ENCODE data around the gene POLR3A. TPM values are rescaled to one million over a fixed set of nuclear protein-coding genes. Genes with fewer than 3 reads are reported as not detected.

Gene POLR3A
- total RNA-seq, 2 experiments from 2014 or later, result 6.7 to 6.9 TPM

DNA sequence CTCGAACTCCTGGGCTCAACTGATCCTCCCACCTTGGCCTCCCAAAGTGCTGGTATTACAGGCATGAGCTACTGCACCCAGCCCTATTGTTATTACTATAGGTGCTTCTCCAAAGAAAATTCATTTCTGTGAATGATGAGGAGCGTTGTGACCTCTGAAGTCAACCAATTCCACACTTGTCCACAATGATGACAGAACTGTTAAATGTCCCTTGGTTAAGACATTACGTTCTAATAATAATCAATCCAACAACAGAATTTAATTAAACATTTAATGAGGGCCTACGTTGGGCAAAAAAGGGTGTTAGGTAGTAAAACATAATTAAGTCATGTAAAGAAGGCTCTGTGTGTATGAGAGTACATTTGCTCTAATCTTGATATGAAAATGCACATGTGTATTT lies 18.2 kb downstream of the POLR3A start:
- Histone ChIP-seq H3K4me3 (ENCODE audit: low read length) (no peak overlapping the region), H3K4me1 (ENCODE audit: insufficient read depth, low read length) (no peaks in the 10 kb centered on the region), H3K36me3 (ENCODE audit: insufficient read depth, low read length) (peaks cover 92% of the 10 kb centered on the region), H3K27me3 (ENCODE audit: control insufficient read depth in 1 of 2, insufficient read depth in 2 of 2, low read length in 2 of 2) (no peaks in the 10 kb centered on the region), H3K9me3 (ENCODE audit: control insufficient read depth in 1 of 2, insufficient read depth in 1 of 2, low read length in 2 of 2) (no peaks in the 10 kb centered on the region), H3K27ac (ENCODE audit: low read depth in 1 of 2, low read length in 2 of 2) (no peak overlapping the region)
- CTCF ChIA-PET, result no interaction called here
- H3K36me3 Mint-ChIP-seq (ENCODE audit: low read depth), result peaks cover 91% of the 10 kb centered on the region
- DNase-seq (no peak), ATAC-seq (ENCODE audit: poor library complexity) (no peak)
- TF ChIP-seq, protein P1, sequence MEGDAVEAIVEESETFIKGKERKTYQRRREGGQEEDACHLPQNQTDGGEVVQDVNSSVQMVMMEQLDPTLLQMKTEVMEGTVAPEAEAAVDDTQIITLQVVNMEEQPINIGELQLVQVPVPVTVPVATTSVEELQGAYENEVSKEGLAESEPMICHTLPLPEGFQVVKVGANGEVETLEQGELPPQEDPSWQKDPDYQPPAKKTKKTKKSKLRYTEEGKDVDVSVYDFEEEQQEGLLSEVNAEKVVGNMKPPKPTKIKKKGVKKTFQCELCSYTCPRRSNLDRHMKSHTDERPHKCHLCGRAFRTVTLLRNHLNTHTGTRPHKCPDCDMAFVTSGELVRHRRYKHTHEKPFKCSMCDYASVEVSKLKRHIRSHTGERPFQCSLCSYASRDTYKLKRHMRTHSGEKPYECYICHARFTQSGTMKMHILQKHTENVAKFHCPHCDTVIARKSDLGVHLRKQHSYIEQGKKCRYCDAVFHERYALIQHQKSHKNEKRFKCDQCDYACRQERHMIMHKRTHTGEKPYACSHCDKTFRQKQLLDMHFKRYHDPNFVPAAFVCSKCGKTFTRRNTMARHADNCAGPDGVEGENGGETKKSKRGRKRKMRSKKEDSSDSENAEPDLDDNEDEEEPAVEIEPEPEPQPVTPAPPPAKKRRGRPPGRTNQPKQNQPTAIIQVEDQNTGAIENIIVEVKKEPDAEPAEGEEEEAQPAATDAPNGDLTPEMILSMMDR (IDR thresholded peaks at IDR 0.05), result no peak
- no peaks in the 10 kb centered on the region for H3K27me3 Mint-ChIP-seq
- H3K9me3 Mint-ChIP-seq, result no peaks in the 10 kb centered on the region
- no peaks in the 10 kb centered on the region for H3K4me1 Mint-ChIP-seq (ENCODE audit: low read depth)
- intact Hi-C loops (cut with DNase I, micrococcal nuclease), result no loop called here
- H3K27ac Mint-ChIP-seq, result no peak overlapping the region
- POLR2A ChIA-PET, result no interaction called here
- H3K4me3 Mint-ChIP-seq, result no peak overlapping the region

DNA sequence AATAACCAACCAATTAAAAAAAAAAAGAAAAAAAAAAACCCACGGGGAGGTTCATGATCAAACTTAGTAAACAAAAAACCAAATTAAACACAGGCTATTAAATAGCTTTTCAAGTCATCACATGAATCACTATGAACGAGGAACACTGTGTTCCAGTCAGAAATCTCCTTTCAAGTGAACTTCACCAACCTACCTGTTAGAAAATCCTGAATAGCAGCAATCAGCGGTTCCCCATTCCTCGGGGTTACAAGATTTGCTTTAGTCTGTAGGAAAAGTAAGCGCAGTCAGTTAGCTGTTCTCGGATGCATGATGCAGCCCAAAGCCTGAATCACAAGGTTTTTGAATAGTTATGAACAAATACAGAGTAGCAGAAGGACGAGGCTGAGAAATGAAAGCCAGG lies 19.0 kb downstream of the POLR3A start:
- no peak overlapping the region for H3K27ac Mint-ChIP-seq
- H3K27me3 ChIP-seq (ENCODE audit: control insufficient read depth in 1 of 2, insufficient read depth in 2 of 2, low read length in 2 of 2), result no peaks in the 10 kb centered on the region
- H3K9me3 Mint-ChIP-seq, result no peaks in the 10 kb centered on the region
- no peaks in the 10 kb centered on the region for H3K4me1 Mint-ChIP-seq (ENCODE audit: low read depth)
- H3K9me3 ChIP-seq (ENCODE audit: control insufficient read depth in 1 of 2, insufficient read depth in 1 of 2, low read length in 2 of 2), result no peaks in the 10 kb centered on the region
- peaks cover 93% of the 10 kb centered on the region for H3K36me3 Mint-ChIP-seq (ENCODE audit: low read depth)
- no peak for DNase-seq
- H3K27ac ChIP-seq (ENCODE audit: low read depth in 1 of 2, low read length in 2 of 2), result no peak overlapping the region
- TF ChIP-seq, protein P1 (IDR thresholded peaks at IDR 0.05), result no peak
- H3K36me3 ChIP-seq (ENCODE audit: insufficient read depth, low read length), result peaks cover 90% of the 10 kb centered on the region
- intact Hi-C loops (cut with DNase I, micrococcal nuclease), result no loop called here
- no peaks in the 10 kb centered on the region for H3K4me1 ChIP-seq (ENCODE audit: insufficient read depth, low read length)
- H3K27me3 Mint-ChIP-seq, result no peaks in the 10 kb centered on the region
- H3K4me3 Mint-ChIP-seq, result no peak overlapping the region
- H3K4me3 ChIP-seq (ENCODE audit: low read length), result no peak overlapping the region
- ChIA-PET CTCF (interaction anchor here (0.5 to 0.6 kb wide), 2 partner anchors 9 to 953 kb away, joined by 3 to 4 read pairs; no protein-coding TSS in a partner anchor), POLR2A (no interaction called here)
- no peak for ATAC-seq (ENCODE audit: poor library complexity)

DNA sequence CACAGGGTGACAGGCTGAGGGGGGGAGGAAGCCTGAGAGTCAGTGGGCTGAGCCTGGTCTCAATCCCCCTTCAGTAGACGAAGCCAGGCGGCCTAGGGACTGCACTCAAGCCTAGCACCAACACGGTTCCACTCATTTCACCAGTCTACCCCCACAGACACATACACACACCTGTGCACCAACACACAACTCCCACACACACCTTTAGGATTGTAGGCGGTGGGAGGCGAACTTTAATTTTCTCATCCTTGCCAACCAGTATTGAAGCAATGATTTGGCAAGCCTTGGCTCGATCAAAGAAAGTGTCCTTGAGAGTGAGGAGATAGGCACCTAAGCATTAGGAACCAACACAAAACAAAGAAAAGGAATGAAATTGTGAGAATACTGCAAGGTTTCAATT lies 19.7 kb downstream of the POLR3A start:
- Histone ChIP-seq H3K4me1 (ENCODE audit: insufficient read depth, low read length) (no peaks in the 10 kb centered on the region), H3K36me3 (ENCODE audit: insufficient read depth, low read length) (peaks cover 91% of the 10 kb centered on the region), H3K4me3 (ENCODE audit: low read length) (no peak overlapping the region), H3K27me3 (ENCODE audit: control insufficient read depth in 1 of 2, insufficient read depth in 2 of 2, low read length in 2 of 2) (no peaks in the 10 kb centered on the region), H3K27ac (ENCODE audit: low read depth in 1 of 2, low read length in 2 of 2) (no peak overlapping the region), H3K9me3 (ENCODE audit: control insufficient read depth in 1 of 2, insufficient read depth in 1 of 2, low read length in 2 of 2) (no peaks in the 10 kb centered on the region)
- Mint-ChIP-seq H3K4me3 (no peak overlapping the region), H3K27ac (no peak overlapping the region), H3K27me3 (no peaks in the 10 kb centered on the region), H3K36me3 (ENCODE audit: low read depth) (peaks cover 93% of the 10 kb centered on the region), H3K9me3 (no peaks in the 10 kb centered on the region), H3K4me1 (ENCODE audit: low read depth) (no peaks in the 10 kb centered on the region)
- ChIA-PET CTCF (interaction anchor here (0.6 kb wide), 1 partner anchor 954 kb away, joined by 3 read pairs; no protein-coding TSS in a partner anchor), POLR2A (no interaction called here)
- ATAC-seq (ENCODE audit: poor library complexity) (no peak), DNase-seq (no peak)
- intact Hi-C loops (cut with DNase I, micrococcal nuclease), result no loop called here
- TF ChIP-seq, protein P1 (IDR thresholded peaks at IDR 0.05), result no peak

Measured in CD4-positive, alpha-beta T cell (primary cell).